NB4 (cell line): ENCODE measurements around the gene PCDHGB4.
"Not testable (repeated sequence)": the region's sequence is repeated elsewhere in the genome, so short reads cannot be mapped to it uniquely, and the experiment has no call there.

ENCODE experiments used
- DNase-seq: peaks from one replicate; pipeline ENCODE4 v3.0.0; 2010; ENCODE audit warnings: low read depth
- H3K4me3 ChIP-seq: one replicate; pipeline ENCODE4 v1.5.1; 2011; ENCODE audit warnings: mild to moderate bottlenecking, low read depth, low read length, moderate library complexity
- MYC ChIP-seq: IDR thresholded peaks from 2 replicates; pipeline ENCODE4 v1.6.1; 2011; ENCODE audit warnings: low read depth, low read length
- POLR2A ChIP-seq: IDR thresholded peaks from 2 replicates; pipeline ENCODE4 v1.6.1; 2011; ENCODE audit warnings: mild to moderate bottlenecking; ENCODE audit not compliant: insufficient read length; ENCODE audit errors: extremely low read depth
- TF ChIP-seq, protein P1 (sequence below): IDR thresholded peaks from one replicate; pipeline ENCODE4 v1.5.1; 2012; ENCODE audit warnings: low read depth, low read length
- TF ChIP-seq, protein P2 (sequence below): IDR thresholded peaks from 2 replicates; pipeline ENCODE4 v1.6.1; 2011; ENCODE audit warnings: low read depth, low read length

Gene PCDHGB4

DNA sequence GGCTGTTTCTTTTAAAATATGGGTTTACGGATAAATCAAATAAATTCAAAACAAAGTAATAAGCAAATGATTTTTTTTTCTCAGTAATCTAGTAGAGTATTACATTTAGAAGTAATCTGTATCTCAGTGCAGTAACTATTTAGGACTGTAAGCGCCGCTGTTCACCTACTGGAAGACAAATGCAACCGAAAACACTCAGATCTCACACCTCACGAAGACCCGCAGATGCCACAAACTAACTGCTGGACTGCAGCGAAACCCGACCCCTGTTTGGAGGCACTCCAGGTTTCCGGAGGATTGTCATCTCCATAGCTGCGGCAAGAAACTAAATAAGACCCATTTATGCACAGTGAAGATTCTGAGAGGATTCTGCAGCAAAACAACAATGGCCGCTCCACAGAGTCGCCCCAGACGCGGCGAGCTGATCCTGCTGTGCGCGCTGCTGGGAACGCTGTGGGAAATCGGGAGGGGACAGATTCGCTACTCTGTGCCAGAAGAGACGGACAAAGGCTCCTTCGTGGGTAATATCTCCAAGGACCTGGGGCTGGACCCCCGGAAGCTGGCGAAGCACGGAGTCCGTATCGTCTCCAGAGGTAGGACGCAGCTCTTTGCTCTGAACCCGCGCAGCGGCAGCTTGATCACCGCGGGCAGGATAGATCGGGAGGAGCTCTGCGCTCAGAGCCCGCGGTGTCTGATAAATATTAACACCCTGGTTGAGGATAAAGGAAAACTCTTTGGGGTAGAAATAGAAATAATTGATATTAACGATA, 5.1 kb downstream of the PCDHGB4 start, which contains the start of gene PCDHGA8:
Gene PCDHGA8, plus strand, starts transcription at position 205 of the 770 bp plus-strand sequence. Its CDS starts 181 bp downstream, at position 386.
- H3K4me3 ChIP-seq: no peak within 1 kb of the TSS
- no peak for TF ChIP-seq MYC
- TF ChIP-seq, protein P1, sequence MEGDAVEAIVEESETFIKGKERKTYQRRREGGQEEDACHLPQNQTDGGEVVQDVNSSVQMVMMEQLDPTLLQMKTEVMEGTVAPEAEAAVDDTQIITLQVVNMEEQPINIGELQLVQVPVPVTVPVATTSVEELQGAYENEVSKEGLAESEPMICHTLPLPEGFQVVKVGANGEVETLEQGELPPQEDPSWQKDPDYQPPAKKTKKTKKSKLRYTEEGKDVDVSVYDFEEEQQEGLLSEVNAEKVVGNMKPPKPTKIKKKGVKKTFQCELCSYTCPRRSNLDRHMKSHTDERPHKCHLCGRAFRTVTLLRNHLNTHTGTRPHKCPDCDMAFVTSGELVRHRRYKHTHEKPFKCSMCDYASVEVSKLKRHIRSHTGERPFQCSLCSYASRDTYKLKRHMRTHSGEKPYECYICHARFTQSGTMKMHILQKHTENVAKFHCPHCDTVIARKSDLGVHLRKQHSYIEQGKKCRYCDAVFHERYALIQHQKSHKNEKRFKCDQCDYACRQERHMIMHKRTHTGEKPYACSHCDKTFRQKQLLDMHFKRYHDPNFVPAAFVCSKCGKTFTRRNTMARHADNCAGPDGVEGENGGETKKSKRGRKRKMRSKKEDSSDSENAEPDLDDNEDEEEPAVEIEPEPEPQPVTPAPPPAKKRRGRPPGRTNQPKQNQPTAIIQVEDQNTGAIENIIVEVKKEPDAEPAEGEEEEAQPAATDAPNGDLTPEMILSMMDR: no peak
- DNase-seq: peak; percentile 29

DNA sequence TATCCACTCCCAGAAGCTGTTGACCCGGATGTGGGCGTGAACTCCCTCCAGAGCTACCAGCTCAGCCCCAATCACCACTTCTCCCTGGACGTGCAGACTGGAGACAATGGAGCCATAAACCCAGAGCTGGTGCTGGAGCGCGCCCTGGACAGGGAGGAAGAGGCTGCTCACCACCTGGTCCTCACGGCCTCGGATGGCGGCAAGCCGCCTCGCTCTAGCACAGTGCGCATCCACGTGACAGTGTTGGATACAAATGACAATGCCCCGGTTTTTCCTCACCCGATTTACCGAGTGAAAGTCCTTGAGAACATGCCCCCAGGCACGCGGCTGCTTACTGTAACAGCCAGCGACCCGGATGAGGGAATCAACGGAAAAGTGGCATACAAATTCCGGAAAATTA, 5.8 kb downstream of the PCDHGB4 start:
- TF ChIP-seq, protein P1: no peak
- TF ChIP-seq MYC (no peak), POLR2A (no peak)
- TF ChIP-seq, protein P2, sequence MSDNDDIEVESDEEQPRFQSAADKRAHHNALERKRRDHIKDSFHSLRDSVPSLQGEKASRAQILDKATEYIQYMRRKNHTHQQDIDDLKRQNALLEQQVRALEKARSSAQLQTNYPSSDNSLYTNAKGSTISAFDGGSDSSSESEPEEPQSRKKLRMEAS: no peak
- no peak overlapping the region for H3K4me3 ChIP-seq

DNA sequence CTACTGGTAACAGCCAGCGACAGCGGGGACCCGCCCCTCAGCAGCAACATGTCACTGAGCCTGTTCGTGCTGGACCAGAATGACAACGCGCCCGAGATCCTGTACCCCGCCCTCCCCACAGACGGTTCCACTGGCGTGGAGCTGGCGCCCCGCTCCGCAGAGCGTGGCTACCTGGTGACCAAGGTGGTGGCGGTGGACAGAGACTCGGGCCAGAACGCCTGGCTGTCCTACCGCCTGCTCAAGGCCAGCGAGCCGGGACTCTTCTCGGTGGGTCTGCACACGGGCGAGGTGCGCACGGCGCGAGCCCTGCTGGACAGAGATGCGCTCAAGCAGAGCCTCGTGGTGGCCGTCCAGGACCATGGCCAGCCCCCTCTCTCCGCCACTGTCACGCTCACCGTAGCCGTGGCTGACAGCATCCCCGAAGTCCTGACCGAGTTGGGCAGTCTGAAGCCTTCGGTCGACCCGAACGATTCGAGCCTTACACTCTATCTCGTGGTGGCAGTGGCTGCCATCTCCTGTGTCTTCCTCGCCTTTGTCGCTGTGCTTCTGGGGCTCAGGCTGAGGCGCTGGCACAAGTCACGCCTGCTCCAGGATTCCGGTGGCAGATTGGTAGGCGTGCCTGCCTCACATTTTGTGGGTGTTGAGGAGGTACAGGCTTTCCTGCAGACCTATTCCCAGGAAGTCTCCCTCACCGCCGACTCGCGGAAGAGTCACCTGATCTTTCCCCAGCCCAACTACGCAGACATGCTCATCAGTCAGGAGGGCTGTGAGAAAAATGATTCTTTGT, 7.1 kb downstream of the PCDHGB4 start:
- not testable (repeated sequence) for H3K4me3 ChIP-seq, DNase-seq

More for the DNA sequence above, 5.8 kb downstream of the PCDHGB4 start:
- DNase-seq: no peak

DNA sequence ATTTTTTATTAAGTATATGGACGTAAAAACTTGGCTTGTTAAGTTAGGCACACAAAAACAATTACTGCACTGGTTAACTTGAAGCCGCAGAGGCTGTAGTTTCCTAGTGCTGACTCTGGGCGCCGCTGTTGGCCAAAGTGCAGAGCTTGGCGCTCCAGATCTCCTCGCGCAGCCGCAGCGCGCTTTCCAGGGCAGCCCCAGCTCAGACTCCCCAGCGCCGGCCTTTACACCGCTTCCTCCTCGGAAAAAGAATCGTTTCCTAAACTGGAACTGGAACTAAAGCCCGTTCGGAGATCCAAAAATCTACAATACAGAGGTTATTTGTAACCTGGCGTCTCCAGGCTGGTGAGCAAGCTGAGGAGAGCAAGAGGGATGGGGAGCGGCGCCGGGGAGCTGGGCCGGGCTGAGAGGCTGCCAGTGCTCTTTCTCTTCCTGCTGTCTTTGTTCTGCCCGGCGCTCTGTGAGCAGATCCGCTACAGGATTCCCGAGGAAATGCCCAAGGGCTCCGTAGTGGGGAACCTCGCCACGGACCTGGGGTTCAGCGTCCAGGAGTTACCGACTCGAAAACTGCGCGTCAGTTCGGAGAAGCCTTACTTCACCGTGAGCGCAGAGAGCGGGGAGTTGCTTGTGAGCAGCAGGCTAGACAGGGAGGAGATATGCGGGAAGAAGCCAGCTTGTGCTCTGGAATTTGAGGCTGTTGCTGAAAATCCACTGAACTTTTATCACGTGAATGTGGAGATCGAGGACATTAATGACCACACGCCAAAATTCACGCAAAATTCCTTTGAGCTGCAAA, 10.5 kb downstream of the PCDHGB4 start, which contains the start of gene PCDHGB5:
Gene PCDHGB5, plus strand, starts transcription at position 192 of the 796 bp plus-strand sequence. Its CDS starts 181 bp downstream, at position 373.
- peak; percentile 63 for DNase-seq
- peak within 1 kb of the TSS; percentile 57 for H3K4me3 ChIP-seq
- TF ChIP-seq, protein P1: peak; percentile 58

DNA sequence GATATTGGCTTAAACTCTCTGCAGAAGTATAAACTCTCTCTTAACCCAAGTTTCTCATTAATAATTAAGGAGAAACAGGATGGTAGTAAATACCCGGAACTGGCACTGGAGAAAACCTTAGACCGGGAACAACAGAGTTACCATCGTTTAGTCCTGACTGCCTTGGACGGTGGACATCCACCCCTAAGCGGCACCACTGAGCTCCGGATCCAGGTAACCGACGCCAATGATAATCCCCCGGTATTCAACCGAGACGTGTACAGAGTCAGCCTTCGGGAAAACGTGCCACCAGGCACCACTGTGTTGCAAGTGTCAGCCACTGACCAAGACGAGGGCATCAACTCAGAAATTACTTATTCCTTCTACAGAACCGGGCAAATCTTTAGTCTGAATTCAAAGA, 11.1 kb downstream of the PCDHGB4 start:
- no peak for DNase-seq
- no peak overlapping the region for H3K4me3 ChIP-seq
- TF ChIP-seq MYC: no peak
- TF ChIP-seq, protein P2: no peak
- TF ChIP-seq POLR2A: no peak
- TF ChIP-seq, protein P1: no peak

DNA sequence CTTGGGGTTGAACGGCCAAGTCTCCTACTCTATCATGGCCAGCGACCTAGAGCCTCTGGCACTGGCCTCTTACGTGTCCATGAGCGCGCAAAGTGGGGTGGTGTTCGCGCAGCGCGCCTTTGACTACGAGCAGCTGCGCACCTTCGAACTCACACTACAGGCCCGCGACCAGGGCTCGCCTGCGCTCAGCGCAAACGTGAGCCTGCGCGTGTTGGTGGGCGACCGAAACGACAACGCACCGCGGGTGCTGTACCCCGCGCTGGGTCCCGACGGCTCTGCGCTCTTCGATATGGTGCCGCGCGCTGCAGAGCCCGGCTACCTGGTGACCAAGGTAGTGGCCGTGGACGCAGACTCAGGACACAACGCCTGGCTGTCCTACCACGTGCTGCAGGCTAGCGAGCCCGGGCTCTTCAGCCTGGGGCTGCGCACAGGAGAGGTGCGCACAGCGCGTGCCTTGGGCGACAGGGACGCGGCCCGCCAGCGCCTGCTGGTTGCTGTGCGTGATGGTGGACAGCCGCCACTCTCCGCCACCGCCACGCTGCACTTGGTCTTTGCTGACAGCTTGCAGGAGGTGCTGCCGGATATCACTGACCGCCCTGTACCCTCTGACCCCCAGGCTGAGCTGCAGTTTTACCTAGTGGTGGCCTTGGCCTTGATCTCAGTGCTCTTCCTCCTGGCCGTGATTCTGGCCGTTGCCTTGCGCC, 12.2 kb downstream of the PCDHGB4 start:
- no peak for DNase-seq
- no peak overlapping the region for H3K4me3 ChIP-seq
- TF ChIP-seq, protein P2: no peak
- TF ChIP-seq MYC (no peak), POLR2A (no peak)
- TF ChIP-seq, protein P1: no peak
